B cell (primary cell): Measurements from ENCODE around the gene HIGD1C. TPM values are rescaled to one million over a fixed set of nuclear protein-coding genes. Genes with fewer than 3 reads are reported as not detected.

Source experiments
- ATAC-seq: fragments of 200-7000 bp; cut with Tn5 transposase; one replicate; pipeline ENCODE4 v1.10.0; 2021; ENCODE audit warnings: low read depth, mild to moderate bottlenecking, moderate number of reproducible peaks, moderate library complexity
- CTCF ChIA-PET: fragments of 350-600 bp; sonication (Branson Sonifier 250); formaldehyde crosslinking; loops from one replicate; lab custom pipeline; 2021; ENCODE audit warnings: antibody characterized with exemption, inconsistent platforms; lab: Charles Lee
- POLR2A ChIA-PET: fragments of 350-600 bp; sonication (Branson Sonifier 250); formaldehyde crosslinking; loops from one replicate; lab custom pipeline; 2021; ENCODE audit warnings: antibody characterized with exemption; lab: Charles Lee
- DNase-seq: peaks from one replicate; pipeline ENCODE4 v3.0.0; 2013
- H2AFZ ChIP-seq: 2 replicates; pipeline ENCODE4 v1.6.1; 2012; ENCODE audit warnings: mild to moderate bottlenecking, low read depth, low read length; ENCODE audit not compliant: insufficient read depth, poor library complexity, severe bottlenecking
- H3K27ac ChIP-seq, 2 donors: 1 replicate in 1 of 2; 2 replicates in 1 of 2; pipeline ENCODE4 v1.5.1; 2012 to 2013; ENCODE audit warnings: low read length in 2 of 2, mild to moderate bottlenecking in 2 of 2, moderate library complexity in 1 of 2
- H3K27me3 ChIP-seq, 4 experiments: fragments of 200-600 bp in 1 of 4; sonication (generic) in 1 of 4; replicated peaks in 1 of 4; 1 replicate in 2 of 4; 2 replicates in 2 of 4; pipeline versions ENCODE4 v1.6.1 to v1.7.0; 2013 to 2016; ENCODE audit warnings: low read length in 3 of 4, mild to moderate bottlenecking in 2 of 4, mixed read lengths in 1 of 4, moderate library complexity in 1 of 4; ENCODE audit not compliant: insufficient read depth in 4 of 4, control insufficient read depth in 3 of 4; ENCODE audit errors: control extremely low read depth in 1 of 4
- H3K36me3 ChIP-seq, 2 experiments: replicated peaks in 1 of 2; 1 replicate in 1 of 2; 2 replicates in 1 of 2; pipeline versions ENCODE4 v1.6.1 to v1.7.1; 2013; ENCODE audit warnings: low read length in 1 of 2; ENCODE audit not compliant: insufficient read depth in 2 of 2, control insufficient read depth in 1 of 2; ENCODE audit errors: control extremely low read depth in 1 of 2, extremely low read depth in 1 of 2
- H3K4me1 ChIP-seq, 2 donors: fragments of 200-600 bp in 1 of 2; sonication (generic) in 1 of 2; 1 replicate in 1 of 2; 2 replicates in 1 of 2; pipeline versions ENCODE4 v1.5.1 to v1.6.1; 2013 to 2017; ENCODE audit warnings: low read length in 2 of 2; ENCODE audit not compliant: control insufficient read depth in 2 of 2, insufficient read depth in 2 of 2
- H3K4me2 ChIP-seq: replicated peaks from 2 replicates; pipeline ENCODE3; 2012; ENCODE audit warnings: mild to moderate bottlenecking, low read depth, low read length; ENCODE audit not compliant: poor library complexity, severe bottlenecking
- H3K4me3 ChIP-seq, 5 experiments: fragments of 200-600 bp in 1 of 5; sonication (generic) in 1 of 5; 1 replicate in 3 of 5; 2 replicates in 2 of 5; pipeline versions ENCODE4 v1.5.1 to v1.7.0; 2011 to 2016; ENCODE audit warnings: low read length in 4 of 5, mild to moderate bottlenecking in 4 of 5, low read depth in 2 of 5, control low read depth in 1 of 5, moderate library complexity in 1 of 5; ENCODE audit not compliant: insufficient read depth in 1 of 5; ENCODE audit errors: control extremely low read depth in 1 of 5, extremely low read depth in 1 of 5
- H3K79me2 ChIP-seq: fragments of 200-600 bp; sonication (generic); one replicate; pipeline ENCODE4 v1.6.0; 2016; ENCODE audit warnings: low read length; ENCODE audit not compliant: control insufficient read depth, insufficient read depth
- H3K9ac ChIP-seq: fragments of 200-600 bp; sonication (generic); 2 replicates; pipeline ENCODE4 v1.6.1; 2017; ENCODE audit warnings: mild to moderate bottlenecking, low read length, moderate library complexity
- H3K9me3 ChIP-seq, 3 donors: one replicate each; pipeline versions ENCODE4 v1.6.1 to v1.7.1; 2013; ENCODE audit warnings: low read length in 2 of 3; ENCODE audit not compliant: control insufficient read depth in 2 of 3, insufficient read depth in 1 of 3; ENCODE audit errors: control extremely low read depth in 1 of 3
- H4K20me1 ChIP-seq: 2 replicates; pipeline ENCODE4 v1.6.0; 2012; ENCODE audit warnings: mild to moderate bottlenecking, low read length; ENCODE audit not compliant: insufficient read depth, control insufficient read depth, poor library complexity, severe bottlenecking
- H3K27ac Mint-ChIP-seq: one replicate; pipeline ENCODE4 v1.8.0; 2021; ENCODE audit warnings: mixed read lengths
- H3K27me3 Mint-ChIP-seq: one replicate; pipeline ENCODE4 v1.8.0; 2021; ENCODE audit warnings: mixed read lengths
- H3K4me1 Mint-ChIP-seq: one replicate; pipeline ENCODE4 v1.8.0; 2021; ENCODE audit warnings: mixed read lengths
- H3K4me3 Mint-ChIP-seq: one replicate; pipeline ENCODE4 v1.8.0; 2021; ENCODE audit warnings: mixed read lengths
- H3K9me3 Mint-ChIP-seq: one replicate; pipeline ENCODE4 v1.8.0; 2022; ENCODE audit warnings: mixed read lengths; ENCODE audit not compliant: insufficient read depth
- CTCF ChIP-seq: fragments of 200-600 bp; IDR thresholded peaks from one replicate; pipeline ENCODE4 v1.8.0; 2022; ENCODE audit warnings: antibody characterized with exemption, mild to moderate bottlenecking
- EZH2 ChIP-seq: IDR thresholded peaks from 2 replicates; pipeline ENCODE4 v1.6.1; 2012; ENCODE audit warnings: borderline replicate concordance, low read depth, mild to moderate bottlenecking, moderate library complexity, low read length; ENCODE audit not compliant: insufficient read depth, poor library complexity, severe bottlenecking
- WGBS: methylation state at CpG from one replicate; pipeline ENCODE4 v1.1.5; 2013; ENCODE audit warnings: missing lambda C conversion rate; ENCODE audit not compliant: insufficient coverage; 5-methylcytosine and 5-hydroxymethylcytosine counted together
- intact Hi-C: fragments of 100-400 bp; cut with micrococcal nuclease; formaldehyde crosslinking; loops from one replicate; pipeline ENCODE4 v1.10.0; 2022
- polyA plus RNA-seq: library from polyadenylated mRNA; depleted of rRNA; stranded (reverse); fragments of >200 nt; gene quantifications from 2 replicates; pipeline ENCODE4 v1.2.3, GENCODE V29; 2012
- total RNA-seq, 2 donors: library from RNA; stranded (reverse); fragments of 120-200 nt in 1 of 2; gene quantifications; 1 replicate in 1 of 2; 2 replicates in 1 of 2; pipeline versions ENCODE4 v1.2.3 to v1.2.4, GENCODE V29; 2013 to 2022

The HIGD1C gene
- total and polyA plus RNA-seq, 2 donors (not counting 1 experiment from before 2014, with no cell fraction given): not detected

GRCh38 chr12:51011955-51012354, 59.6 kb downstream of the HIGD1C start:
- H3K79me2 ChIP-seq: peaks cover 60% of the 10 kb centered on the region
- peaks cover 18% of the 10 kb centered on the region for H3K4me1 Mint-ChIP-seq

More at GRCh38 chr12:51011955-51012354, 59.6 kb downstream of the HIGD1C start:
- H3K36me3 ChIP-seq: peaks cover 0 to 2% of the 10 kb centered on the region in 2 experiments
- ChIA-PET POLR2A (interaction anchor here (0.6 kb wide), 1 partner anchor 34 kb away, joined by 9 read pairs; no protein-coding TSS in a partner anchor), CTCF (interaction anchor here (0.7 to 1.6 kb wide), 2 partner anchors 10 to 11 kb away, joined by 4 to 6 read pairs; no protein-coding TSS in a partner anchor)
- no peak overlapping the region for H3K27ac Mint-ChIP-seq
- ATAC-seq (no peak), DNase-seq (no peak)
- H4K20me1 ChIP-seq: peaks cover 5% of the 10 kb centered on the region
- H3K27me3 ChIP-seq: no peaks in the 10 kb centered on the region
- H3K4me1 ChIP-seq: peaks cover 13 to 14% of the 10 kb centered on the region in 2 donors
- no peak overlapping the region for H3K4me3 Mint-ChIP-seq
- intact Hi-C loops: no loop called here
- no peaks in the 10 kb centered on the region for H3K9me3 ChIP-seq
- H3K27ac ChIP-seq: no peak overlapping the region
- H3K27me3 Mint-ChIP-seq: no peaks in the 10 kb centered on the region
- H3K9me3 Mint-ChIP-seq: no peaks in the 10 kb centered on the region
- no peak overlapping the region for H3K9ac ChIP-seq
- H2AFZ ChIP-seq: no peak overlapping the region
- no peak for TF ChIP-seq CTCF
- TF ChIP-seq EZH2: no peak
- H3K4me2 ChIP-seq: no peak overlapping the region
- WGBS: no CpG with 5 or more reads among the region's 4 CpGs
- H3K4me3 ChIP-seq: no peak overlapping the region
